WERI-Rb-1 (cell line): ENCODE results near the gene ABCA10.

Experiments used
- DNase-seq: peaks from one replicate; pipeline ENCODE4 v3.0.0-alpha.2; 2020
- H3K27ac ChIP-seq: fragments of 250-450 bp; sonication (Bioruptor Pico); 2 replicates; pipeline ENCODE4 v1.5.1; 2020; ENCODE audit warnings: mild to moderate bottlenecking, moderate library complexity
- H3K27me3 ChIP-seq: fragments of 250-450 bp; sonication (Bioruptor Pico); 2 replicates; pipeline ENCODE4 v1.5.1; 2021; ENCODE audit warnings: mild to moderate bottlenecking, low read depth, moderate library complexity; ENCODE audit not compliant: insufficient read depth, severe bottlenecking
- H3K36me3 ChIP-seq: fragments of 250-450 bp; sonication (Bioruptor Pico); 2 replicates; pipeline ENCODE4 v1.5.1; 2020; ENCODE audit warnings: mild to moderate bottlenecking, moderate library complexity
- H3K4me3 ChIP-seq: 2 replicates; pipeline ENCODE4 v1.5.1; 2011; ENCODE audit warnings: low read depth, mild to moderate bottlenecking, control low read depth, low read length
- H3K9me3 ChIP-seq: fragments of 250-450 bp; sonication (Bioruptor Pico); 2 replicates; pipeline ENCODE4 v1.5.1; 2021; ENCODE audit warnings: mild to moderate bottlenecking, moderate library complexity; ENCODE audit not compliant: severe bottlenecking
- CTCF ChIP-seq: IDR thresholded peaks from 2 replicates; pipeline ENCODE4 v1.5.1; 2011; ENCODE audit warnings: low read depth, mild to moderate bottlenecking, control low read depth, inconsistent platforms, low read length

Gene ABCA10

GRCh38 chr17:69142175-69142802 lies 86.3 kb downstream of the ABCA10 start:
- TF ChIP-seq CTCF: no peak
- DNase-seq: no peak
- no peaks in the 10 kb centered on the region for H3K27me3 ChIP-seq
- H3K4me3 ChIP-seq: no peak overlapping the region
- H3K36me3 ChIP-seq: no peaks in the 10 kb centered on the region
- no peaks in the 10 kb centered on the region for H3K9me3 ChIP-seq
- no peak overlapping the region for H3K27ac ChIP-seq

- no peak for TF ChIP-seq CTCF
- Histone ChIP-seq H3K4me3 (no peak within 1 kb of the TSS), H3K27me3 (no peaks in the 10 kb centered on the region), H3K9me3 (no peaks in the 10 kb centered on the region), H3K27ac (no peak within 1 kb of the TSS), H3K36me3 (no peaks in the 10 kb centered on the region)
- no peak for DNase-seq
Measured at GRCh38 chr17:69141431-69142174, 87.0 kb downstream of the ABCA10 start, which contains the start of gene ABCA6. Gene ABCA6, minus strand, starts transcription at chr17:69141895. Its CDS starts 1,192 bp downstream, at chr17:69140703.

GRCh38 chr17:69134112-69134511 lies 94.5 kb downstream of the ABCA10 start:
- no peak overlapping the region for H3K27ac ChIP-seq
- H3K27me3 ChIP-seq: no peaks in the 10 kb centered on the region
- H3K9me3 ChIP-seq: no peaks in the 10 kb centered on the region
- no peak for DNase-seq
- H3K4me3 ChIP-seq: no peak overlapping the region
- no peak for TF ChIP-seq CTCF
- no peaks in the 10 kb centered on the region for H3K36me3 ChIP-seq

- H3K27ac ChIP-seq: no peak overlapping the region
- no peak for DNase-seq
- no peak for TF ChIP-seq CTCF
- no peak overlapping the region for H3K4me3 ChIP-seq
- no peaks in the 10 kb centered on the region for H3K27me3 ChIP-seq
- no peaks in the 10 kb centered on the region for H3K9me3 ChIP-seq
- H3K36me3 ChIP-seq: no peaks in the 10 kb centered on the region
Measured at GRCh38 chr17:69130627-69131296, 97.9 kb downstream of the ABCA10 start.

- DNase-seq: no peak
- H3K4me3 ChIP-seq: no peak overlapping the region
- H3K27me3 ChIP-seq: no peaks in the 10 kb centered on the region
- TF ChIP-seq CTCF: no peak
- H3K36me3 ChIP-seq: no peaks in the 10 kb centered on the region
- H3K9me3 ChIP-seq: no peaks in the 10 kb centered on the region
- no peak overlapping the region for H3K27ac ChIP-seq
Measured at GRCh38 chr17:69123626-69124025, 105.0 kb downstream of the ABCA10 start.
